ENCODE measurements around the gene SMIM35. TPM values are rescaled to one million over a fixed set of nuclear protein-coding genes. Genes with fewer than 3 reads are reported as not detected.

SMIM35 gene
- total and polyA plus RNA-seq, 2 of the 4 experiments (the other 2 are of a cell fraction), result not detected

DNA sequence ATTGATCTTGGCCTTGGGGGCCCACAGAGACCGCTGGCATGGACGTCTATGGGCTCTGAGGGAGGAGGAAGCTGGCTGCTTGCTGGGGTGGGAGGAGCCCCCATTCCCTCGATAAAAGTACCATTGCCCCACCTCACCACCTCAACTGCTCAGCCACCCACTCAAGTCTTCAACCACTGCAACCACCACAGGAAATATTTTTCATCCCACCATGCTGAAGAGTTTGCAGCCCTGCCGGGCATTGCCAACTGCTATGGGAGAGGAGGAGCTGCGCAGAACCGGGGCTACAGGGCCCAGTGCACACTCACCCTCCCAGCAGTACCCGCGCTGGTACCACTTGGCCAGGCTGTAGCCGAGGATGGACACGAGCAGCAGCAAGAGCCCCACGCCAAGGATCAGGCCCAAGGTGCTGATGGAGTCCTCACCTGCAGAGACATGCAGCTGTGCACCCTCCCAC lies 71.3 kb downstream of the SMIM35 start:
- H3K27ac ChIP-seq (ENCODE audit: insufficient read depth, low read length), result no peak overlapping the region
- no peak overlapping the region for H3K14ac ChIP-seq (replicated peaks; ENCODE audit: low read depth, low read length)
- no peaks in the 10 kb centered on the region for H3K9me1 ChIP-seq (ENCODE audit: insufficient read depth, low read length)
- H3K9me3 ChIP-seq (ENCODE audit: control insufficient read depth, insufficient read depth, low read length), result no peaks in the 10 kb centered on the region
- H3K4me3 ChIP-seq (ENCODE audit: insufficient read depth, low read depth, low read length), result no peak overlapping the region
- H2AK9ac ChIP-seq (replicated peaks; ENCODE audit: low read depth, low read length, poor library complexity), result no peak overlapping the region
- ChIA-PET CTCF (no interaction called here), POLR2A (ENCODE audit: unreplicated experiment) (no interaction called here)
- dilution Hi-C loops (cut with HindIII; ENCODE audit: low sequenced_read_pairs, unreplicated experiment) (no loop called here), intact Hi-C loops (cut with micrococcal nuclease) (no loop called here), in situ Hi-C loops (cut with MboI; ENCODE audit: low sequenced_read_pairs) (no loop called here)
- H4K5ac ChIP-seq (ENCODE audit: low read depth, low read length), result no peak overlapping the region
- no peak overlapping the region for H2BK15ac ChIP-seq (ENCODE audit: low read depth, low read length)
- H2BK120ac ChIP-seq (ENCODE audit: low read depth, low read length), result no peak overlapping the region
- no peak overlapping the region for H2BK5ac ChIP-seq (ENCODE audit: low read depth, low read length, poor library complexity, severe bottlenecking)
- ATAC-seq (ENCODE audit: low read depth) (no peak), DNase-seq (no peak)
- no peak overlapping the region for H2AFZ ChIP-seq (replicated peaks; ENCODE audit: low read length, poor library complexity)
- H3K4me1 ChIP-seq (ENCODE audit: control insufficient read depth, insufficient read depth, low read length), result no peaks in the 10 kb centered on the region
- no peak overlapping the region for H4K91ac ChIP-seq (ENCODE audit: insufficient read depth, low read depth, low read length)
- H2AK5ac ChIP-seq (ENCODE audit: low read depth, low read length), result no peak overlapping the region
- no peak overlapping the region for H3K9ac ChIP-seq (ENCODE audit: low read depth, low read length)
- H2BK20ac ChIP-seq (ENCODE audit: low read depth, low read length), result no peak overlapping the region
- TF ChIP-seq, protein P1, sequence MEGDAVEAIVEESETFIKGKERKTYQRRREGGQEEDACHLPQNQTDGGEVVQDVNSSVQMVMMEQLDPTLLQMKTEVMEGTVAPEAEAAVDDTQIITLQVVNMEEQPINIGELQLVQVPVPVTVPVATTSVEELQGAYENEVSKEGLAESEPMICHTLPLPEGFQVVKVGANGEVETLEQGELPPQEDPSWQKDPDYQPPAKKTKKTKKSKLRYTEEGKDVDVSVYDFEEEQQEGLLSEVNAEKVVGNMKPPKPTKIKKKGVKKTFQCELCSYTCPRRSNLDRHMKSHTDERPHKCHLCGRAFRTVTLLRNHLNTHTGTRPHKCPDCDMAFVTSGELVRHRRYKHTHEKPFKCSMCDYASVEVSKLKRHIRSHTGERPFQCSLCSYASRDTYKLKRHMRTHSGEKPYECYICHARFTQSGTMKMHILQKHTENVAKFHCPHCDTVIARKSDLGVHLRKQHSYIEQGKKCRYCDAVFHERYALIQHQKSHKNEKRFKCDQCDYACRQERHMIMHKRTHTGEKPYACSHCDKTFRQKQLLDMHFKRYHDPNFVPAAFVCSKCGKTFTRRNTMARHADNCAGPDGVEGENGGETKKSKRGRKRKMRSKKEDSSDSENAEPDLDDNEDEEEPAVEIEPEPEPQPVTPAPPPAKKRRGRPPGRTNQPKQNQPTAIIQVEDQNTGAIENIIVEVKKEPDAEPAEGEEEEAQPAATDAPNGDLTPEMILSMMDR (conservative IDR thresholded peaks at IDR 0.05; ENCODE audit: low read depth, low read length), result no peak
- TF ChIP-seq CEBPB (IDR thresholded peaks at IDR 0.05; ENCODE audit: low read depth, low read length), result no peak
- no peak for TF ChIP-seq CHD1 (IDR thresholded peaks at IDR 0.05; ENCODE audit: low read depth, low read length)
- no peak for TF ChIP-seq POLR2A (IDR thresholded peaks at IDR 0.05; ENCODE audit: low read depth, low read length)
- no peak for TF ChIP-seq SMC3 (IDR thresholded peaks at IDR 0.05; ENCODE audit: low read depth, low read length)
- no peak for TF ChIP-seq RFX5 (IDR thresholded peaks at IDR 0.05; ENCODE audit: low read depth, low read length)
- TF ChIP-seq RAD21 (IDR thresholded peaks at IDR 0.05; ENCODE audit: low read length), result no peak
- TF ChIP-seq, protein P2, sequence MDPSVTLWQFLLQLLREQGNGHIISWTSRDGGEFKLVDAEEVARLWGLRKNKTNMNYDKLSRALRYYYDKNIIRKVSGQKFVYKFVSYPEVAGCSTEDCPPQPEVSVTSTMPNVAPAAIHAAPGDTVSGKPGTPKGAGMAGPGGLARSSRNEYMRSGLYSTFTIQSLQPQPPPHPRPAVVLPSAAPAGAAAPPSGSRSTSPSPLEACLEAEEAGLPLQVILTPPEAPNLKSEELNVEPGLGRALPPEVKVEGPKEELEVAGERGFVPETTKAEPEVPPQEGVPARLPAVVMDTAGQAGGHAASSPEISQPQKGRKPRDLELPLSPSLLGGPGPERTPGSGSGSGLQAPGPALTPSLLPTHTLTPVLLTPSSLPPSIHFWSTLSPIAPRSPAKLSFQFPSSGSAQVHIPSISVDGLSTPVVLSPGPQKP (IDR thresholded peaks at IDR 0.05; ENCODE audit: borderline replicate concordance, low read depth, low read length), result no peak
- no peak for TF ChIP-seq BHLHE40 (IDR thresholded peaks at IDR 0.05; ENCODE audit: low read depth, low read length)
- no peak for TF ChIP-seq NFE2L2 (IDR thresholded peaks at IDR 0.05; ENCODE audit: low read depth, low read length)
- no peak for TF ChIP-seq MAZ (IDR thresholded peaks at IDR 0.05; ENCODE audit: borderline replicate concordance, low read depth, low read length)
- no peak for TF ChIP-seq RCOR1 (IDR thresholded peaks at IDR 0.05; ENCODE audit: insufficient replicate concordance, low read length)
- TF ChIP-seq, protein P3, sequence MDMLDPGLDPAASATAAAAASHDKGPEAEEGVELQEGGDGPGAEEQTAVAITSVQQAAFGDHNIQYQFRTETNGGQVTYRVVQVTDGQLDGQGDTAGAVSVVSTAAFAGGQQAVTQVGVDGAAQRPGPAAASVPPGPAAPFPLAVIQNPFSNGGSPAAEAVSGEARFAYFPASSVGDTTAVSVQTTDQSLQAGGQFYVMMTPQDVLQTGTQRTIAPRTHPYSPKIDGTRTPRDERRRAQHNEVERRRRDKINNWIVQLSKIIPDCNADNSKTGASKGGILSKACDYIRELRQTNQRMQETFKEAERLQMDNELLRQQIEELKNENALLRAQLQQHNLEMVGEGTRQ (IDR thresholded peaks at IDR 0.05; ENCODE audit: low read depth, low read length), result no peak
- no peak for TF ChIP-seq MXI1 (IDR thresholded peaks at IDR 0.05; ENCODE audit: borderline replicate concordance, low read depth, low read length)
- TF ChIP-seq MAFK (IDR thresholded peaks at IDR 0.05; ENCODE audit: low read depth, low read length), result no peak
- no peak for TF ChIP-seq FOS (IDR thresholded peaks at IDR 0.05; ENCODE audit: low read depth, low read length)
- H3K56ac ChIP-seq (ENCODE audit: extremely low read depth, insufficient read depth, low read length), result no peak overlapping the region
- no peak overlapping the region for H4K8ac ChIP-seq (ENCODE audit: low read depth in 2 of 2, low read length in 2 of 2)
- no peak overlapping the region for H3K4ac ChIP-seq (ENCODE audit: low read depth, low read length)
- BruUV-seq (replicated peaks), result no TSS peak
- H3K4me2 ChIP-seq (ENCODE audit: low read depth, low read length), result no peak overlapping the region
- H3K79me1 ChIP-seq (ENCODE audit: low read depth in 1 of 2, low read length in 2 of 2), result no peaks in the 10 kb centered on the region
- no peaks in the 10 kb centered on the region for H3K27me3 ChIP-seq (ENCODE audit: control insufficient read depth, insufficient read depth, low read length)
- WGBS, 2 experiments (ENCODE audit: extremely low coverage in 2 of 2, insufficient read length in 1 of 2), result 47% methylated on average over 3 of the region's 11 CpGs; no CpG with 5 or more reads in 1 of the 2 experiments
- H3K23ac ChIP-seq (ENCODE audit: low read depth, low read length), result no peak overlapping the region
- H3K18ac ChIP-seq (ENCODE audit: low read depth, low read length), result no peak overlapping the region
- no peaks in the 10 kb centered on the region for H4K20me1 ChIP-seq (ENCODE audit: insufficient read depth, low read length)
- H3K36me3 ChIP-seq (ENCODE audit: control insufficient read depth, insufficient read depth, low read length), result no peaks in the 10 kb centered on the region
